NB4 (cell line): ENCODE data around the gene PDE5A.

ENCODE experiments used
- DNase-seq: peaks from one replicate; pipeline ENCODE4 v3.0.0; 2010; ENCODE audit warnings: low read depth
- H3K4me3 ChIP-seq: one replicate; pipeline ENCODE4 v1.5.1; 2011; ENCODE audit warnings: mild to moderate bottlenecking, low read depth, low read length, moderate library complexity
- CTCF ChIP-seq: IDR thresholded peaks from one replicate; pipeline ENCODE4 v1.5.1; 2012; ENCODE audit warnings: low read depth, low read length
- MAX ChIP-seq: IDR thresholded peaks from 2 replicates; pipeline ENCODE4 v1.6.1; 2011; ENCODE audit warnings: low read depth, low read length
- MYC ChIP-seq: IDR thresholded peaks from 2 replicates; pipeline ENCODE4 v1.6.1; 2011; ENCODE audit warnings: low read depth, low read length
- POLR2A ChIP-seq: IDR thresholded peaks from 2 replicates; pipeline ENCODE4 v1.6.1; 2011; ENCODE audit warnings: mild to moderate bottlenecking; ENCODE audit not compliant: insufficient read length; ENCODE audit errors: extremely low read depth

The PDE5A gene

GRCh38 chr4:119626420-119626819 lies 2.2 kb downstream of the PDE5A start:
- TF ChIP-seq POLR2A: no peak
- no peak for TF ChIP-seq MYC
- no peak for TF ChIP-seq MAX
- TF ChIP-seq CTCF: no peak
- no peak overlapping the region for H3K4me3 ChIP-seq
- DNase-seq: no peak

GRCh38 chr4:119625761-119626160 lies 2.8 kb downstream of the PDE5A start:
- no peak overlapping the region for H3K4me3 ChIP-seq
- TF ChIP-seq CTCF (no peak), MAX (no peak), POLR2A (no peak), MYC (no peak)
- no peak for DNase-seq

GRCh38 chr4:119624356-119624755 lies 4.2 kb downstream of the PDE5A start:
- no peak for TF ChIP-seq MAX
- no peak for TF ChIP-seq CTCF
- TF ChIP-seq MYC: no peak
- TF ChIP-seq POLR2A: no peak
- no peak for DNase-seq
- H3K4me3 ChIP-seq: no peak overlapping the region

- no peak overlapping the region for H3K4me3 ChIP-seq
- TF ChIP-seq MAX: no peak
- TF ChIP-seq MYC: no peak
- TF ChIP-seq POLR2A: no peak
- no peak for TF ChIP-seq CTCF
- no peak for DNase-seq
These were observed 5.6 kb downstream of the PDE5A start for GRCh38 chr4:119623025-119623424.

- no peak overlapping the region for H3K4me3 ChIP-seq
- peak; percentile 1 for DNase-seq
- TF ChIP-seq CTCF (no peak), MAX (no peak), MYC (no peak), POLR2A (no peak)
These were observed 13.4 kb downstream of the PDE5A start for GRCh38 chr4:119615068-119615719.

- no peak for DNase-seq
- no peak overlapping the region for H3K4me3 ChIP-seq
- no peak for TF ChIP-seq MAX
- no peak for TF ChIP-seq POLR2A
- no peak for TF ChIP-seq CTCF
- TF ChIP-seq MYC: no peak
These were observed 24.3 kb downstream of the PDE5A start for GRCh38 chr4:119604266-119604665.
